BJ (cell line): Measurements from ENCODE around the gene RPN1. TPM values are rescaled to one million over a fixed set of nuclear protein-coding genes. Genes with fewer than 3 reads are reported as not detected.

Experiments
- CTCF ChIA-PET: fragments of 350-600 bp; formaldehyde crosslinking; extraction: SDS; loops from one replicate; lab custom pipeline; 2021; ENCODE audit warnings: antibody characterized with exemption, inconsistent platforms; lab: Yijun Ruan, JAX
- POLR2A ChIA-PET: fragments of 300-600 bp; sonication (Branson Sonifier 250); formaldehyde crosslinking; extraction: SDS; loops from one replicate; lab custom pipeline; 2021; ENCODE audit warnings: antibody characterized with exemption; lab: Charles Lee
- DNase-seq: peaks from one replicate; pipeline ENCODE4 v3.0.0-alpha.2; 2011; ENCODE audit warnings: low read depth
- H3K27me3 ChIP-seq: 2 replicates; pipeline ENCODE4 v1.6.0; 2011; ENCODE audit warnings: low read length; ENCODE audit not compliant: control insufficient read depth, insufficient read depth
- H3K36me3 ChIP-seq: 2 replicates; pipeline ENCODE4 v1.5.1; 2011; ENCODE audit warnings: low read length; ENCODE audit not compliant: control insufficient read depth, insufficient read depth
- H3K4me3 ChIP-seq: 2 replicates; pipeline ENCODE4 v1.5.1; 2011; ENCODE audit warnings: low read depth, mild to moderate bottlenecking, control low read depth, low read length
- polyA plus RNA-seq: library from polyadenylated mRNA; depleted of rRNA; stranded (reverse); fragments of >200 nt; gene quantifications from 2 replicates; pipeline ENCODE4 v1.2.3, GENCODE V29; 2011
- TF ChIP-seq, protein P1 (sequence below): IDR thresholded peaks from 2 replicates; pipeline ENCODE4 v1.5.1; 2011; ENCODE audit warnings: low read depth, mild to moderate bottlenecking, control low read depth, inconsistent platforms, low read length, moderate library complexity; ENCODE audit not compliant: insufficient read depth

The RPN1 gene
- polyA plus RNA-seq, 1 experiment, result 370 TPM

- Histone ChIP-seq H3K4me3 (no peak overlapping the region), H3K36me3 (peaks cover 14% of the 10 kb centered on the region), H3K27me3 (no peaks in the 10 kb centered on the region)
- DNase-seq, result no peak
- POLR2A ChIA-PET, result no interaction called here
- CTCF ChIA-PET, result interaction anchor here (1.6 kb wide), 1 partner anchor 12 kb away, joined by 3 read pairs; no protein-coding TSS in a partner anchor
- TF ChIP-seq, protein P1, sequence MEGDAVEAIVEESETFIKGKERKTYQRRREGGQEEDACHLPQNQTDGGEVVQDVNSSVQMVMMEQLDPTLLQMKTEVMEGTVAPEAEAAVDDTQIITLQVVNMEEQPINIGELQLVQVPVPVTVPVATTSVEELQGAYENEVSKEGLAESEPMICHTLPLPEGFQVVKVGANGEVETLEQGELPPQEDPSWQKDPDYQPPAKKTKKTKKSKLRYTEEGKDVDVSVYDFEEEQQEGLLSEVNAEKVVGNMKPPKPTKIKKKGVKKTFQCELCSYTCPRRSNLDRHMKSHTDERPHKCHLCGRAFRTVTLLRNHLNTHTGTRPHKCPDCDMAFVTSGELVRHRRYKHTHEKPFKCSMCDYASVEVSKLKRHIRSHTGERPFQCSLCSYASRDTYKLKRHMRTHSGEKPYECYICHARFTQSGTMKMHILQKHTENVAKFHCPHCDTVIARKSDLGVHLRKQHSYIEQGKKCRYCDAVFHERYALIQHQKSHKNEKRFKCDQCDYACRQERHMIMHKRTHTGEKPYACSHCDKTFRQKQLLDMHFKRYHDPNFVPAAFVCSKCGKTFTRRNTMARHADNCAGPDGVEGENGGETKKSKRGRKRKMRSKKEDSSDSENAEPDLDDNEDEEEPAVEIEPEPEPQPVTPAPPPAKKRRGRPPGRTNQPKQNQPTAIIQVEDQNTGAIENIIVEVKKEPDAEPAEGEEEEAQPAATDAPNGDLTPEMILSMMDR, result no peak
These were observed 20.7 kb downstream of the RPN1 start for GRCh38 chr3:128629936-128630335.

DNA sequence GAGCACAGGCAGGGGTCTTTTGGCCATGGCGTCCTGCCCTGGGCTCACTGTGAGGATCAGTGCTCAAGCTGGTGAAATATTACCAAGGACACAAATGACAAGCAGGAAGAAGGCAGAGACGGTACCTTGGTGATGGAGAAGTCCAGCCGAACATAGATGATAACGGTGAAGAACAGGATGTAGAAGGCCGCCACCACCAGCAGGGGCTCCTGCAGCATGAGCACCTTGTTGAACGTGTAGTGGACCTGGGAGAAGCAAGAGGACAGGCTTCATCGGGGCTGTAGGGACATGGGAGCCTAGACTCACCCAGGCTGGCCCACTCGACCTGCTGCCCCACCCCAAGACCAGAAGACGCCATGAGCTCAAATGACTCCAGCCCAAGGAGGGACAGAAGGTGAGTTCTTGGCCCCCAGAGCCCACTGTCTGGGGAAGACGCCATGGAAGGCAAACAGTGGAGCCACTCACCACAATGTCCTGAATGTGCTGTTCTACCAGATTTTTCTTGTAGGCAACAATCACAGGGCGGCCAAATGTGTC, 25.1 kb downstream of the RPN1 start:
- TF ChIP-seq, protein P1, result no peak
- H3K27me3 ChIP-seq, result no peaks in the 10 kb centered on the region
- no peak overlapping the region for H3K4me3 ChIP-seq
- POLR2A ChIA-PET, result no interaction called here
- DNase-seq, result no peak
- CTCF ChIA-PET, result interaction anchor here (1.1 kb wide), 1 partner anchor 8 kb away, joined by 6 read pairs; no protein-coding TSS in a partner anchor
- peaks cover 27% of the 10 kb centered on the region for H3K36me3 ChIP-seq

DNA sequence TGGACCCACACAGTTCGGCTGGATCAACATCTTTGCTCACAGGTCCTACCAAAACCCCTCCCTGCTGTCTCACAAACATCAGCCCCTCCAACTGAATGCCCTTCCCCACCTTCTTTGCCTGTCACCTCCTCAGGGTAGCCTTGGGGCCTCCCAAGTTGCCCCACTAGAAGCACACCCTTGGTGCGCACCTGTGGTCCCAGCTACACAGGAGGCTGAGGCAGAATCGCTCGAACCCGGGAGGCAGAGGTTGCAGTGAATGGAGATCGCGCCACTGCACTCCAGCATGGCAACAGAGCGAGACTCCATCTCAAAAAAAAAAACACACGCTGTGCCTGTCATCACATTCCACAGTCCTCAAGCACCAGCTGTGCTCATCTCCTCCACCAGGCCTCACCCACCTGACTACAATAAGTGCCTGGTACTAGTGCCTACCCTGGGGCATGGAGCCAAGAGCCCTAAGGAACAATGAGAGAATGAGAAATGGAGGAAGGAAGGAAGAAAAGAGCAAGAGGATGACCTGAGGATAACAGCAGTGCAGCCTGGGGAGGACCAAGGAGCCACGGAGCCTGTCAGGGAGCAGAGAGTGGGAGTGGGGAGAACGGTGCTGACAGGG, 26.0 kb downstream of the RPN1 start:
- DNase-seq, result no peak
- ChIA-PET POLR2A (no interaction called here), CTCF (interaction anchor here (0.9 kb wide), 1 partner anchor 13 kb away, joined by 3 read pairs; no protein-coding TSS in a partner anchor)
- TF ChIP-seq, protein P1, result no peak
- Histone ChIP-seq H3K4me3 (no peak overlapping the region), H3K27me3 (no peaks in the 10 kb centered on the region), H3K36me3 (peaks cover 31% of the 10 kb centered on the region)

DNA sequence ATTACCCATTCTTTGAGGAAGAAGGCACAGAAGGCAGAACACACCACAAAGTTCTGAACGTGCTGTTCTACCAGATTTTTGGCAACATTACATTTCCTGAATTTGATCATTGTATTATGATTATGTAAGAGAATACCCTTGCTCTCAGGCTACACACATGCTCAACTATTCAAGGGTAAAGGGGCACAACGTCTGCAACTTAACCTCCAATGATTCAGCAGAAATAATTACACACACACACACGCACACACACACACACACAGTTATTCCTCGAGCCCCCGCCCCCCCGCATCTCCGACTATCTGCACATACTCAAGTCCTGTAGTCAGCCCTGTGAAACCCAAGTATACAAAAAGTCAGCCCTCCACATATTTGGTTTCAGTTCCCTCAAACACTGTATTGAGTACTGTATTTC, 26.8 kb downstream of the RPN1 start:
- Histone ChIP-seq H3K4me3 (no peak overlapping the region), H3K27me3 (no peaks in the 10 kb centered on the region), H3K36me3 (peaks cover 31% of the 10 kb centered on the region)
- ChIA-PET CTCF (interaction anchor here (0.9 to 1.4 kb wide), 2 partner anchors 14 to 15 kb away, joined by 3 to 6 read pairs; no protein-coding TSS in a partner anchor), POLR2A (no interaction called here)
- no peak for DNase-seq
- TF ChIP-seq, protein P1, result no peak

GRCh38 chr3:128621931-128622330, 28.7 kb downstream of the RPN1 start:
- H3K36me3 ChIP-seq, result peaks cover 31% of the 10 kb centered on the region
- H3K27me3 ChIP-seq, result no peaks in the 10 kb centered on the region
- DNase-seq, result no peak
- ChIA-PET CTCF (interaction anchor here (2.1 kb wide), 1 partner anchor 13 kb away, joined by 8 read pairs; no protein-coding TSS in a partner anchor), POLR2A (no interaction called here)
- TF ChIP-seq, protein P1, result no peak
- no peak overlapping the region for H3K4me3 ChIP-seq
